GM23338 (cell line): ENCODE data around the gene NPNT. TPM values are rescaled to one million over a fixed set of nuclear protein-coding genes. Genes with fewer than 3 reads are reported as not detected.

Experiments
- ATAC-seq: fragments of 200-7000 bp; cut with Tn5 transposase; 3 replicates; pipeline ENCODE4 v1.9.1; 2020
- DNase-seq: peaks from one replicate; pipeline ENCODE4 v3.0.0-alpha.2; 2015; ENCODE audit warnings: low spot score
- H2AFZ ChIP-seq: fragments of 200-600 bp; sonication (generic); 2 replicates; pipeline ENCODE4 v1.8.0; 2016; ENCODE audit warnings: antibody characterized with exemption, mild to moderate bottlenecking, moderate library complexity
- H3F3A ChIP-seq: fragments of 200-600 bp; sonication (generic); replicated peaks from 2 replicates; pipeline ENCODE4 v1.8.0; 2017; ENCODE audit warnings: antibody characterized with exemption, mixed run types, low read depth
- H3K27ac ChIP-seq: fragments of 200-600 bp; sonication (generic); 2 replicates; pipeline ENCODE4 v1.6.1; 2016; ENCODE audit warnings: low read depth
- H3K27me3 ChIP-seq: fragments of 200-600 bp; sonication (generic); 2 replicates; pipeline ENCODE4 v1.8.0; 2016; ENCODE audit warnings: mild to moderate bottlenecking, mixed run types, moderate library complexity; ENCODE audit not compliant: insufficient read depth
- H3K36me3 ChIP-seq: fragments of 200-600 bp; sonication (generic); 2 replicates; pipeline ENCODE4 v1.8.0; 2016; ENCODE audit warnings: mild to moderate bottlenecking; ENCODE audit not compliant: insufficient read depth
- H3K4me1 ChIP-seq: fragments of 200-600 bp; sonication (generic); 2 replicates; pipeline ENCODE4 v1.8.0; 2016; ENCODE audit warnings: mild to moderate bottlenecking, moderate library complexity; ENCODE audit not compliant: insufficient read depth
- H3K4me2 ChIP-seq: fragments of 200-600 bp; sonication (generic); 2 replicates; pipeline ENCODE4 v1.7.1; 2017; ENCODE audit warnings: mixed run types
- H3K4me3 ChIP-seq: fragments of 200-600 bp; sonication (generic); 2 replicates; pipeline ENCODE4 v1.6.1; 2016; ENCODE audit warnings: mixed run types
- H3K79me2 ChIP-seq: fragments of 200-600 bp; sonication (generic); replicated peaks from 2 replicates; pipeline ENCODE4 v1.8.0; 2017; ENCODE audit warnings: mild to moderate bottlenecking; ENCODE audit not compliant: insufficient read depth
- H3K9me2 ChIP-seq: fragments of 200-600 bp; sonication (generic); 2 replicates; pipeline ENCODE4 v1.8.0; 2017; ENCODE audit not compliant: insufficient read depth
- H4K20me1 ChIP-seq: fragments of 200-600 bp; sonication (generic); replicated peaks from 2 replicates; pipeline ENCODE4 v1.8.0; 2017; ENCODE audit warnings: mild to moderate bottlenecking; ENCODE audit not compliant: insufficient read depth
- H3K27ac Mint-ChIP-seq: 2 replicates; pipeline ENCODE4 v1.8.0; 2020; ENCODE audit warnings: inconsistent platforms, mild to moderate bottlenecking, moderate library complexity, mixed read lengths
- H3K27me3 Mint-ChIP-seq: 3 replicates; pipeline ENCODE4 v1.8.0; 2022; ENCODE audit warnings: low read depth, mild to moderate bottlenecking, moderate library complexity, mixed read lengths, inconsistent platforms; ENCODE audit not compliant: insufficient read depth, poor library complexity
- H3K36me3 Mint-ChIP-seq: 3 replicates; pipeline ENCODE4 v1.8.0; 2021; ENCODE audit warnings: low read depth, mild to moderate bottlenecking, inconsistent platforms, moderate library complexity, mixed read lengths
- H3K4me1 Mint-ChIP-seq: 3 replicates; pipeline ENCODE4 v1.8.0; 2020; ENCODE audit warnings: mild to moderate bottlenecking, inconsistent platforms, mixed read lengths
- H3K4me3 Mint-ChIP-seq: 3 replicates; pipeline ENCODE4 v1.8.0; 2021; ENCODE audit warnings: moderate library complexity, mild to moderate bottlenecking, inconsistent platforms, mixed read lengths
- H3K9me3 Mint-ChIP-seq: 3 replicates; pipeline ENCODE4 v1.8.0; 2020; ENCODE audit warnings: moderate library complexity, mild to moderate bottlenecking, inconsistent platforms, mixed read lengths
- CREB1 ChIP-seq: fragments of 250-450 bp; sonication (Bioruptor Pico); IDR thresholded peaks from 2 replicates; pipeline ENCODE4 v1.5.0; 2020; ENCODE audit warnings: low read depth, mild to moderate bottlenecking, moderate library complexity
- EZH2 ChIP-seq: fragments of 200-600 bp; sonication (generic); IDR thresholded peaks from one replicate; pipeline ENCODE4 v1.8.0; 2017; ENCODE audit warnings: antibody characterized with exemption, mild to moderate bottlenecking, low read depth; ENCODE audit not compliant: unreplicated experiment
- EZH2phosphoT487 ChIP-seq: fragments of 200-600 bp; sonication (generic); IDR thresholded peaks from one replicate; pipeline ENCODE4 v1.8.1; 2018; ENCODE audit warnings: antibody characterized with exemption; ENCODE audit not compliant: unreplicated experiment
- JUNB ChIP-seq: IDR thresholded peaks from one replicate; pipeline ENCODE4 v1.6.1; 2016; ENCODE audit warnings: antibody characterized with exemption; ENCODE audit not compliant: unreplicated experiment
- NANOG ChIP-seq: IDR thresholded peaks from 2 replicates; pipeline ENCODE4 v1.6.1; 2016; ENCODE audit warnings: antibody characterized with exemption, borderline replicate concordance
- POLR2AphosphoS5 ChIP-seq: IDR thresholded peaks from 2 replicates; pipeline ENCODE4 v1.6.1; 2016; ENCODE audit warnings: antibody characterized with exemption, low read depth
- STAT1 ChIP-seq: IDR thresholded peaks from one replicate; pipeline ENCODE4 v1.6.1; 2016; ENCODE audit warnings: antibody characterized with exemption; ENCODE audit not compliant: unreplicated experiment
- ZNF114 ChIP-seq: fragments of 250-450 bp; sonication (Bioruptor Pico); IDR thresholded peaks from 2 replicates; pipeline ENCODE4 v1.5.0; 2020; ENCODE audit warnings: mild to moderate bottlenecking, moderate library complexity
- ZNF331 ChIP-seq: fragments of 250-450 bp; sonication (Bioruptor Pico); IDR thresholded peaks from 2 replicates; pipeline ENCODE4 v1.5.0; 2020; ENCODE audit warnings: low read depth, mild to moderate bottlenecking, moderate library complexity
- polyA plus RNA-seq: library from polyadenylated mRNA; unstranded; fragments of >200 nt; fragmentation: Nextera tagmentation; extraction: Ambion mirVana; gene quantifications from 2 replicates; pipeline ENCODE4 v1.2.1, GENCODE V29; 2016
- total RNA-seq: library from RNA; depleted of rRNA; stranded (reverse); fragments of >200 nt; shearing (Covaris generic); gene quantifications from 2 replicates; pipeline ENCODE4 v1.2.3, GENCODE V29; 2014
- TF ChIP-seq, protein P1 (sequence below): IDR thresholded peaks from one replicate; pipeline ENCODE4 v1.6.1; 2018; ENCODE audit warnings: antibody characterized with exemption; ENCODE audit not compliant: unreplicated experiment
- TF ChIP-seq, protein P2 (sequence below): IDR thresholded peaks from 2 replicates; pipeline ENCODE4 v1.6.1; 2016; ENCODE audit warnings: antibody characterized with exemption
- TF ChIP-seq, protein P3 (sequence below): fragments of 250-450 bp; sonication (Bioruptor Pico); IDR thresholded peaks from 2 replicates; pipeline ENCODE4 v1.5.0; 2020; ENCODE audit warnings: mild to moderate bottlenecking, moderate library complexity
- TF ChIP-seq, protein P4 (sequence below), 2 experiments: fragments of 200-600 bp in 1 of 2; sonication (generic) in 1 of 2; conservative IDR thresholded peaks; 2 replicates each; pipeline versions ENCODE4 v1.5.1 to v1.6.1; 2016 to 2017; ENCODE audit warnings: antibody characterized with exemption in 2 of 2, low read depth in 2 of 2, mild to moderate bottlenecking in 2 of 2, moderate library complexity in 1 of 2

The NPNT gene
- total and polyA plus RNA-seq, 2 experiments from 2014 or later = 1.4 TPM

DNA sequence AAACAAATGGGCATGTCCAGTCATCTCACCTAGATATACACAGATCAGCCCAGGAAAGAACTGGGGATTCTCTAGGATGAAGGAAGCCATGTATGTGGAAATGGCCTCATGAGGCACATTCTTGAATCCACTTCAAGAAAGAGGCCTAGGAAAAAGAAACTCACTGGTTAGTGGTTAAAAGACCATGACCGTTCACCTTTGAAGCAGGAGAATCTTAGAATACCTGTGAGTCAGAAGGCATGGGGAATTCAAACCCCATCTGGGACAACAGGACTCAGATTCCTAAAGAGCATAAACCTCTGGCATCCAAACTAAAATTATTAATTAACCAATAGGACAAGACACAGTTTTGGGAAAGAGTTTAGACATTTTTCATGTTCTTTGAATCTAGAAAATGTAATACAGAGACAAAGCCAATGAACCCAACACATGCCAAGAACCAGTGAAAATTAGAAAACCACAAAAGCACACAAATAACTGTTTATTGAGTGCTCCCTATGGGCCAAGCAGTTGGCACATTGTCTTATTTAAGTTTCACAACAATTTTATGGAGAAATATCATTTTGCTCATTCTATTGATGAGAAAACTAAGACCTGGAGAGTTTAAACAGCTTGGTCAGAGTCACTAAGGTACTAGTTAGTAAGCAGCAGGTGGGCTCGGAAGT is 97.5 kb downstream of the NPNT start:
- DNase-seq (no peak), ATAC-seq (no peak)
- Mint-ChIP-seq H3K4me1 (peaks cover 5% of the 10 kb centered on the region; the same call in 2 of the 3 replicates), H3K27me3 (peaks cover 3% of the 10 kb centered on the region), H3K36me3 (peaks cover 3% of the 10 kb centered on the region; the same call in 1 of the 3 replicates), H3K9me3 (peaks cover 5% of the 10 kb centered on the region; the same call in 2 of the 3 replicates), H3K27ac (no peak overlapping the region), H3K4me3 (no peak overlapping the region)
- TF ChIP-seq, protein P1, sequence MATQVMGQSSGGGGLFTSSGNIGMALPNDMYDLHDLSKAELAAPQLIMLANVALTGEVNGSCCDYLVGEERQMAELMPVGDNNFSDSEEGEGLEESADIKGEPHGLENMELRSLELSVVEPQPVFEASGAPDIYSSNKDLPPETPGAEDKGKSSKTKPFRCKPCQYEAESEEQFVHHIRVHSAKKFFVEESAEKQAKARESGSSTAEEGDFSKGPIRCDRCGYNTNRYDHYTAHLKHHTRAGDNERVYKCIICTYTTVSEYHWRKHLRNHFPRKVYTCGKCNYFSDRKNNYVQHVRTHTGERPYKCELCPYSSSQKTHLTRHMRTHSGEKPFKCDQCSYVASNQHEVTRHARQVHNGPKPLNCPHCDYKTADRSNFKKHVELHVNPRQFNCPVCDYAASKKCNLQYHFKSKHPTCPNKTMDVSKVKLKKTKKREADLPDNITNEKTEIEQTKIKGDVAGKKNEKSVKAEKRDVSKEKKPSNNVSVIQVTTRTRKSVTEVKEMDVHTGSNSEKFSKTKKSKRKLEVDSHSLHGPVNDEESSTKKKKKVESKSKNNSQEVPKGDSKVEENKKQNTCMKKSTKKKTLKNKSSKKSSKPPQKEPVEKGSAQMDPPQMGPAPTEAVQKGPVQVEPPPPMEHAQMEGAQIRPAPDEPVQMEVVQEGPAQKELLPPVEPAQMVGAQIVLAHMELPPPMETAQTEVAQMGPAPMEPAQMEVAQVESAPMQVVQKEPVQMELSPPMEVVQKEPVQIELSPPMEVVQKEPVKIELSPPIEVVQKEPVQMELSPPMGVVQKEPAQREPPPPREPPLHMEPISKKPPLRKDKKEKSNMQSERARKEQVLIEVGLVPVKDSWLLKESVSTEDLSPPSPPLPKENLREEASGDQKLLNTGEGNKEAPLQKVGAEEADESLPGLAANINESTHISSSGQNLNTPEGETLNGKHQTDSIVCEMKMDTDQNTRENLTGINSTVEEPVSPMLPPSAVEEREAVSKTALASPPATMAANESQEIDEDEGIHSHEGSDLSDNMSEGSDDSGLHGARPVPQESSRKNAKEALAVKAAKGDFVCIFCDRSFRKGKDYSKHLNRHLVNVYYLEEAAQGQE = no peak
- TF ChIP-seq NANOG (no peak), EZH2 (no peak), ZNF331 (CRISPR knock-in tag) (no peak), POLR2AphosphoS5 (no peak), ZNF114 (no peak), CREB1 (CRISPR knock-in tag) (no peak), STAT1 (no peak), EZH2phosphoT487 (no peak), JUNB (no peak)
- TF ChIP-seq, protein P2, sequence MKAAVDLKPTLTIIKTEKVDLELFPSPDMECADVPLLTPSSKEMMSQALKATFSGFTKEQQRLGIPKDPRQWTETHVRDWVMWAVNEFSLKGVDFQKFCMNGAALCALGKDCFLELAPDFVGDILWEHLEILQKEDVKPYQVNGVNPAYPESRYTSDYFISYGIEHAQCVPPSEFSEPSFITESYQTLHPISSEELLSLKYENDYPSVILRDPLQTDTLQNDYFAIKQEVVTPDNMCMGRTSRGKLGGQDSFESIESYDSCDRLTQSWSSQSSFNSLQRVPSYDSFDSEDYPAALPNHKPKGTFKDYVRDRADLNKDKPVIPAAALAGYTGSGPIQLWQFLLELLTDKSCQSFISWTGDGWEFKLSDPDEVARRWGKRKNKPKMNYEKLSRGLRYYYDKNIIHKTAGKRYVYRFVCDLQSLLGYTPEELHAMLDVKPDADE = no peak
- TF ChIP-seq, protein P3, sequence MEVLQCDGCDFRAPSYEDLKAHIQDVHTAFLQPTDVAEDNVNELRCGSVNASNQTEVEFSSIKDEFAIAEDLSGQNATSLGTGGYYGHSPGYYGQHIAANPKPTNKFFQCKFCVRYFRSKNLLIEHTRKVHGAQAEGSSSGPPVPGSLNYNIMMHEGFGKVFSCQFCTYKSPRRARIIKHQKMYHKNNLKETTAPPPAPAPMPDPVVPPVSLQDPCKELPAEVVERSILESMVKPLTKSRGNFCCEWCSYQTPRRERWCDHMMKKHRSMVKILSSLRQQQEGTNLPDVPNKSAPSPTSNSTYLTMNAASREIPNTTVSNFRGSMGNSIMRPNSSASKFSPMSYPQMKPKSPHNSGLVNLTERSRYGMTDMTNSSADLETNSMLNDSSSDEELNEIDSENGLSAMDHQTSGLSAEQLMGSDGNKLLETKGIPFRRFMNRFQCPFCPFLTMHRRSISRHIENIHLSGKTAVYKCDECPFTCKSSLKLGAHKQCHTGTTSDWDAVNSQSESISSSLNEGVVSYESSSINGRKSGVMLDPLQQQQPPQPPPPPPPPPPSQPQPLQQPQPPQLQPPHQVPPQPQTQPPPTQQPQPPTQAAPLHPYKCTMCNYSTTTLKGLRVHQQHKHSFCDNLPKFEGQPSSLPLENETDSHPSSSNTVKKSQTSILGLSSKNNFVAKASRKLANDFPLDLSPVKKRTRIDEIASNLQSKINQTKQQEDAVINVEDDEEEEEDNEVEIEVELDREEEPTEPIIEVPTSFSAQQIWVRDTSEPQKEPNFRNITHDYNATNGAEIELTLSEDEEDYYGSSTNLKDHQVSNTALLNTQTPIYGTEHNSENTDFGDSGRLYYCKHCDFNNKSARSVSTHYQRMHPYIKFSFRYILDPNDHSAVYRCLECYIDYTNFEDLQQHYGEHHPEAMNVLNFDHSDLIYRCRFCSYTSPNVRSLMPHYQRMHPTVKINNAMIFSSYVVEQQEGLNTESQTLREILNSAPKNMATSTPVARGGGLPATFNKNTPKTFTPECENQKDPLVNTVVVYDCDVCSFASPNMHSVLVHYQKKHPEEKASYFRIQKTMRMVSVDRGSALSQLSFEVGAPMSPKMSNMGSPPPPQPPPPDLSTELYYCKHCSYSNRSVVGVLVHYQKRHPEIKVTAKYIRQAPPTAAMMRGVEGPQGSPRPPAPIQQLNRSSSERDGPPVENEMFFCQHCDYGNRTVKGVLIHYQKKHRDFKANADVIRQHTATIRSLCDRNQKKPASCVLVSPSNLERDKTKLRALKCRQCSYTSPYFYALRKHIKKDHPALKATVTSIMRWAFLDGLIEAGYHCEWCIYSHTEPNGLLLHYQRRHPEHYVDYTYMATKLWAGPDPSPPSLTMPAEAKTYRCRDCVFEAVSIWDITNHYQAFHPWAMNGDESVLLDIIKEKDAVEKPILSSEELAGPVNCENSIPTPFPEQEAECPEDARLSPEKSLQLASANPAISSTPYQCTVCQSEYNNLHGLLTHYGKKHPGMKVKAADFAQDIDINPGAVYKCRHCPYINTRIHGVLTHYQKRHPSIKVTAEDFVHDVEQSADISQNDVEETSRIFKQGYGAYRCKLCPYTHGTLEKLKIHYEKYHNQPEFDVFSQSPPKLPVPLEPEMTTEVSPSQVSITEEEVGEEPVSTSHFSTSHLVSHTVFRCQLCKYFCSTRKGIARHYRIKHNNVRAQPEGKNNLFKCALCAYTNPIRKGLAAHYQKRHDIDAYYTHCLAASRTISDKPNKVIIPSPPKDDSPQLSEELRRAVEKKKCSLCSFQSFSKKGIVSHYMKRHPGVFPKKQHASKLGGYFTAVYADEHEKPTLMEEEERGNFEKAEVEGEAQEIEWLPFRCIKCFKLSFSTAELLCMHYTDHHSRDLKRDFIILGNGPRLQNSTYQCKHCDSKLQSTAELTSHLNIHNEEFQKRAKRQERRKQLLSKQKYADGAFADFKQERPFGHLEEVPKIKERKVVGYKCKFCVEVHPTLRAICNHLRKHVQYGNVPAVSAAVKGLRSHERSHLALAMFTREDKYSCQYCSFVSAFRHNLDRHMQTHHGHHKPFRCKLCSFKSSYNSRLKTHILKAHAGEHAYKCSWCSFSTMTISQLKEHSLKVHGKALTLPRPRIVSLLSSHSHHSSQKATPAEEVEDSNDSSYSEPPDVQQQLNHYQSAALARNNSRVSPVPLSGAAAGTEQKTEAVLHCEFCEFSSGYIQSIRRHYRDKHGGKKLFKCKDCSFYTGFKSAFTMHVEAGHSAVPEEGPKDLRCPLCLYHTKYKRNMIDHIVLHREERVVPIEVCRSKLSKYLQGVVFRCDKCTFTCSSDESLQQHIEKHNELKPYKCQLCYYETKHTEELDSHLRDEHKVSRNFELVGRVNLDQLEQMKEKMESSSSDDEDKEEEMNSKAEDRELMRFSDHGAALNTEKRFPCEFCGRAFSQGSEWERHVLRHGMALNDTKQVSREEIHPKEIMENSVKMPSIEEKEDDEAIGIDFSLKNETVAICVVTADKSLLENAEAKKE = no peak
- TF ChIP-seq, protein P4, sequence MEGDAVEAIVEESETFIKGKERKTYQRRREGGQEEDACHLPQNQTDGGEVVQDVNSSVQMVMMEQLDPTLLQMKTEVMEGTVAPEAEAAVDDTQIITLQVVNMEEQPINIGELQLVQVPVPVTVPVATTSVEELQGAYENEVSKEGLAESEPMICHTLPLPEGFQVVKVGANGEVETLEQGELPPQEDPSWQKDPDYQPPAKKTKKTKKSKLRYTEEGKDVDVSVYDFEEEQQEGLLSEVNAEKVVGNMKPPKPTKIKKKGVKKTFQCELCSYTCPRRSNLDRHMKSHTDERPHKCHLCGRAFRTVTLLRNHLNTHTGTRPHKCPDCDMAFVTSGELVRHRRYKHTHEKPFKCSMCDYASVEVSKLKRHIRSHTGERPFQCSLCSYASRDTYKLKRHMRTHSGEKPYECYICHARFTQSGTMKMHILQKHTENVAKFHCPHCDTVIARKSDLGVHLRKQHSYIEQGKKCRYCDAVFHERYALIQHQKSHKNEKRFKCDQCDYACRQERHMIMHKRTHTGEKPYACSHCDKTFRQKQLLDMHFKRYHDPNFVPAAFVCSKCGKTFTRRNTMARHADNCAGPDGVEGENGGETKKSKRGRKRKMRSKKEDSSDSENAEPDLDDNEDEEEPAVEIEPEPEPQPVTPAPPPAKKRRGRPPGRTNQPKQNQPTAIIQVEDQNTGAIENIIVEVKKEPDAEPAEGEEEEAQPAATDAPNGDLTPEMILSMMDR (conservative IDR thresholded peaks at IDR 0.05; ENCODE audit: low read depth in 2 of 2) = no peak
- Histone ChIP-seq H3K4me3 (no peak overlapping the region), H3K36me3 (no peaks in the 10 kb centered on the region), H3F3A (no peaks in the 10 kb centered on the region), H2AFZ (no peak overlapping the region), H3K4me2 (no peak overlapping the region), H3K79me2 (no peaks in the 10 kb centered on the region), H3K9me2 (0 out of 2 replicates have a peak, but pooled peaks cover 3% of the 10 kb centered on the region), H3K27ac (no peak overlapping the region), H4K20me1 (no peaks in the 10 kb centered on the region), H3K27me3 (no peaks in the 10 kb centered on the region), H3K4me1 (no peaks in the 10 kb centered on the region)
